Loucy (cell line): ENCODE results near the gene TMEM245.

Source experiments
- EZH2phosphoT487 ChIP-seq: fragments of 200-600 bp; IDR thresholded peaks from 2 replicates; pipeline ENCODE4 v1.6.1; 2018; ENCODE audit warnings: antibody characterized with exemption, mild to moderate bottlenecking, moderate library complexity, borderline replicate concordance
- TF ChIP-seq, protein P1 (sequence below): fragments of 200-600 bp; sonication (generic); conservative IDR thresholded peaks from 2 replicates; pipeline ENCODE4 v1.5.1; 2014; ENCODE audit warnings: mild to moderate bottlenecking, antibody characterized with exemption, low read length

DNA sequence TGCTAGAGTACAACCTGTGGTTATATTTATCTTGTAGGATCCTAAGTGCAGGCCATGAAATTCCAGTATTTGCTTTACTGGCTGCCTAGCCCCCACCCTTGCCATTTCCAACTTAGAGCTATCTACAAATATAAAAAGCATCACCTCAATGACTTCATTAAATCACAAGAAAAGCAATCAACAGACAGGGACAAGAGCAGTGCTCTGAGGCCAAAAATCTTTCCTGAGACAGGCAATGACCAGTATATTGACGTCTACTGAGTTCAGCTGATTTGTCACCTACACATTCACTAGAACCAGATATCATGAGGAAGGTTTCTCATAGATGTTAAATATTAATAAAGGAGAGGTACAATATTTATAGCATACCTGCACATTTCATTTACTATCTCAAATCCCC, 68.0 kb downstream of the TMEM245 start:
- TF ChIP-seq, protein P1, sequence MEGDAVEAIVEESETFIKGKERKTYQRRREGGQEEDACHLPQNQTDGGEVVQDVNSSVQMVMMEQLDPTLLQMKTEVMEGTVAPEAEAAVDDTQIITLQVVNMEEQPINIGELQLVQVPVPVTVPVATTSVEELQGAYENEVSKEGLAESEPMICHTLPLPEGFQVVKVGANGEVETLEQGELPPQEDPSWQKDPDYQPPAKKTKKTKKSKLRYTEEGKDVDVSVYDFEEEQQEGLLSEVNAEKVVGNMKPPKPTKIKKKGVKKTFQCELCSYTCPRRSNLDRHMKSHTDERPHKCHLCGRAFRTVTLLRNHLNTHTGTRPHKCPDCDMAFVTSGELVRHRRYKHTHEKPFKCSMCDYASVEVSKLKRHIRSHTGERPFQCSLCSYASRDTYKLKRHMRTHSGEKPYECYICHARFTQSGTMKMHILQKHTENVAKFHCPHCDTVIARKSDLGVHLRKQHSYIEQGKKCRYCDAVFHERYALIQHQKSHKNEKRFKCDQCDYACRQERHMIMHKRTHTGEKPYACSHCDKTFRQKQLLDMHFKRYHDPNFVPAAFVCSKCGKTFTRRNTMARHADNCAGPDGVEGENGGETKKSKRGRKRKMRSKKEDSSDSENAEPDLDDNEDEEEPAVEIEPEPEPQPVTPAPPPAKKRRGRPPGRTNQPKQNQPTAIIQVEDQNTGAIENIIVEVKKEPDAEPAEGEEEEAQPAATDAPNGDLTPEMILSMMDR: no peak
- no peak for TF ChIP-seq EZH2phosphoT487
